HepG2 (cell line): ENCODE measurements around the gene SLC7A10. TPM values are rescaled to one million over a fixed set of nuclear protein-coding genes. Genes with fewer than 3 reads are reported as not detected.

ENCODE experiments used
- ATAC-seq: fragments of 200-7000 bp; cut with Tn5 transposase; 3 replicates; pipeline ENCODE4 v1.9.1; 2020; ENCODE audit warnings: mild to moderate bottlenecking, moderate library complexity
- BruUV-seq: library from RNA; stranded (reverse); fragments of 400-500 nt; replicated peaks from 2 replicates; lab custom pipeline; 2021; lab: Mats Ljungman, UMichigan
- CTCF ChIA-PET: fragments of 300-600 bp; formaldehyde crosslinking; extraction: SDS; loops from one replicate; lab custom pipeline; 2021; ENCODE audit warnings: low total read pairs, inconsistent platforms, low intra/inter-chr PET ratio; lab: Yijun Ruan, JAX
- POLR2A ChIA-PET: fragments of 350-600 bp; sonication (Branson Sonifier 250); formaldehyde crosslinking; loops from one replicate; lab custom pipeline; 2020; ENCODE audit warnings: antibody characterized with exemption, inconsistent platforms; lab: Yijun Ruan, JAX
- DNase-seq: peaks from one replicate; pipeline ENCODE4 v3.0.0-alpha.2; 2015; ENCODE audit warnings: low spot score
- FAIRE-seq: peaks from 3 replicates; lab custom pipeline; 2011; peaks lifted over from hg19 to GRCh38; lab: Jason Lieb, UNC
- H2AFZ ChIP-seq: one replicate; pipeline ENCODE4 v1.6.1; 2011; ENCODE audit warnings: low read length, inconsistent platforms
- H3K27ac ChIP-seq: fragments of 300-600 bp; 3 replicates; pipeline ENCODE4 v1.8.0; 2011; ENCODE audit warnings: mixed run types, mild to moderate bottlenecking, mixed read lengths, low read length, inconsistent platforms; ENCODE audit not compliant: insufficient read depth; ENCODE audit errors: extremely low read length
- H3K27me3 ChIP-seq, 2 experiments: fragments of 200-600 bp in 1 of 2; 2 replicates in 1 of 2; 3 replicates in 1 of 2; pipeline versions ENCODE4 v1.6.0 to v1.8.0; 2011; ENCODE audit warnings: low read length in 2 of 2, mild to moderate bottlenecking in 2 of 2, moderate library complexity in 2 of 2, inconsistent platforms in 1 of 2; ENCODE audit not compliant: insufficient read depth in 2 of 2, control insufficient read depth in 1 of 2
- H3K36me3 ChIP-seq, 2 experiments: fragments of 200-600 bp in 1 of 2; replicated peaks in 1 of 2; 2 replicates in 1 of 2; 3 replicates in 1 of 2; pipeline versions ENCODE4 v1.5.1 to v1.8.0; 2011; ENCODE audit warnings: low read length in 2 of 2, inconsistent platforms in 1 of 2; ENCODE audit not compliant: insufficient read depth in 2 of 2, control insufficient read depth in 1 of 2
- H3K4me1 ChIP-seq: 2 replicates; pipeline ENCODE4 v1.5.1; 2012; ENCODE audit warnings: low read length, inconsistent platforms; ENCODE audit not compliant: insufficient read depth
- H3K4me2 ChIP-seq: 2 replicates; pipeline ENCODE4 v1.6.0; 2011; ENCODE audit warnings: low read depth, low read length, inconsistent platforms
- H3K4me3 ChIP-seq, 3 experiments: fragments of 200-600 bp in 1 of 3; sonication (generic), shearing (Covaris generic) in 1 of 3; replicated peaks in 1 of 3; 2 replicates each; pipeline ENCODE4 v1.5.1; 2011 to 2016; ENCODE audit warnings: low read length in 3 of 3, inconsistent platforms in 2 of 3, low read depth in 2 of 3, mild to moderate bottlenecking in 2 of 3, control low read depth in 1 of 3, mixed read lengths in 1 of 3; ENCODE audit not compliant: insufficient read depth in 1 of 3
- H3K79me2 ChIP-seq: one replicate; pipeline ENCODE4 v1.6.1; 2011; ENCODE audit warnings: low read length, inconsistent platforms; ENCODE audit not compliant: insufficient read depth
- H3K9ac ChIP-seq: 2 replicates; pipeline ENCODE4 v1.6.0; 2011; ENCODE audit warnings: mild to moderate bottlenecking, low read depth, low read length, inconsistent platforms; ENCODE audit not compliant: insufficient read depth
- H3K9me3 ChIP-seq: 2 replicates; pipeline ENCODE4 v1.5.1; 2012; ENCODE audit warnings: mild to moderate bottlenecking, low read length
- H4K20me1 ChIP-seq: 2 replicates; pipeline ENCODE4 v1.6.0; 2011; ENCODE audit warnings: inconsistent platforms, mild to moderate bottlenecking, low read length, moderate library complexity; ENCODE audit not compliant: insufficient read depth
- AGO1 ChIP-seq: fragments of 200-400 bp; formaldehyde crosslinking; IDR thresholded peaks from 2 replicates; pipeline ENCODE4 v1.6.1; 2017; ENCODE audit warnings: mild to moderate bottlenecking, low read depth, low read length, moderate library complexity; ENCODE audit not compliant: poor library complexity, severe bottlenecking
- CENPBD1 ChIP-seq: sonication (generic); formaldehyde crosslinking; IDR thresholded peaks from 2 replicates; pipeline ENCODE4 v1.8.0; 2022; ENCODE audit warnings: missing genetic modification reagents, low read depth, mild to moderate bottlenecking, borderline replicate concordance
- SIN3A ChIP-seq: IDR thresholded peaks from 2 replicates; pipeline ENCODE4 v1.6.1; 2011; ENCODE audit warnings: low read depth, mild to moderate bottlenecking, control low read depth, low read length, borderline replicate concordance
- SNAI1 ChIP-seq: sonication (generic); formaldehyde crosslinking; IDR thresholded peaks from 2 replicates; pipeline ENCODE4 v1.5.0; 2020; ENCODE audit warnings: mild to moderate bottlenecking, missing genetic modification reagents, borderline replicate concordance
- SRSF4 ChIP-seq: fragments of 200-400 bp; formaldehyde crosslinking; IDR thresholded peaks from one replicate; pipeline ENCODE4 v1.6.1; 2018; ENCODE audit warnings: mild to moderate bottlenecking, low read depth, low read length, moderate library complexity; ENCODE audit not compliant: poor library complexity, severe bottlenecking
- TAF15 ChIP-seq: fragments of 200-400 bp; formaldehyde crosslinking; IDR thresholded peaks from one replicate; pipeline ENCODE4 v1.6.1; 2018; ENCODE audit warnings: mild to moderate bottlenecking, low read depth, low read length; ENCODE audit not compliant: poor library complexity, severe bottlenecking
- TSC22D2 ChIP-seq: sonication (generic); formaldehyde crosslinking; IDR thresholded peaks from 2 replicates; pipeline ENCODE4 v1.5.1; 2020; ENCODE audit warnings: missing genetic modification reagents, mild to moderate bottlenecking, borderline replicate concordance
- YEATS4 ChIP-seq: sonication (generic); formaldehyde crosslinking; IDR thresholded peaks from 2 replicates; pipeline ENCODE4 v1.4.0; 2020; ENCODE audit warnings: missing genetic modification reagents, borderline replicate concordance
- ZNF121 ChIP-seq: sonication (generic); formaldehyde crosslinking; IDR thresholded peaks from 2 replicates; pipeline ENCODE4 v1.5.0; 2020; ENCODE audit warnings: mild to moderate bottlenecking, missing genetic modification reagents
- ZNF605 ChIP-seq: sonication (generic); formaldehyde crosslinking; IDR thresholded peaks from 2 replicates; pipeline ENCODE4 v1.8.0; 2022; ENCODE audit warnings: mild to moderate bottlenecking, missing genetic modification reagents
- ZNF687 ChIP-seq: sonication (generic); formaldehyde crosslinking; IDR thresholded peaks from 2 replicates; pipeline ENCODE4 v1.5.1; 2020; ENCODE audit warnings: mild to moderate bottlenecking, missing genetic modification reagents, moderate library complexity
- WGBS: methylation state at CpG from one replicate; pipeline ENCODE4 v1.1.6; 2017; ENCODE audit warnings: low lambda C conversion rate; 5-methylcytosine and 5-hydroxymethylcytosine counted together
- in situ Hi-C: cut with HindIII; loops from 2 replicates; pipeline ENCODE4 v1.10.0; 2017; ENCODE audit warnings: low pct_unique_long_range_greater_than_20kb; ENCODE audit not compliant: extremely low pct_ligation_motif_present
- intact Hi-C: fragments of 100-400 bp; cut with micrococcal nuclease; formaldehyde crosslinking; loops from one replicate; pipeline ENCODE4 v1.10.0; 2022; ENCODE audit not compliant: unreplicated experiment
- polyA plus RNA-seq, 8 experiments: library from polyadenylated mRNA; depleted of rRNA in 3 of 8; stranded (reverse) in 7 of 8; unstranded in 1 of 8; fragments of >200 nt; fragmentation: Illumina TruSeq in 4 of 8; extraction: Trizol in 4 of 8; gene quantifications; 2 replicates each; pipeline versions ENCODE4 v1.2.1 to v1.2.3, GENCODE V29; 2011 to 2016; ENCODE audit warnings: low read depth in 4 of 8, missing spikeins in 1 of 8, mixed read lengths in 1 of 8; ENCODE audit not compliant: insufficient read depth in 1 of 8
- total RNA-seq, 5 experiments: library from RNA; depleted of rRNA; stranded (reverse); fragments of >200 nt; fragmentation: Illumina TruSeq; extraction: Trizol; gene quantifications; 2 replicates each; pipeline ENCODE4 v1.2.3, GENCODE V29; 2016; ENCODE audit warnings: low read depth in 1 of 5

SLC7A10 gene
- total and polyA plus RNA-seq, 2 of the 13 experiments (the other 11 are each of a cell fraction or from before 2014, with no cell fraction given), result 1.1 to 2.2 TPM

- TF ChIP-seq AGO1 (no peak), YEATS4 (CRISPR knock-in tag) (no peak), SIN3A (no peak)
- TF ChIP-seq, all 625 proteins: peak for 0
These were observed 27.3 kb upstream of the SLC7A10 start (continued) for GRCh38 chr19:33252971-33253370.

- H3K79me2 ChIP-seq, result no peaks in the 10 kb centered on the region
- DNase-seq (no peak), FAIRE-seq (no peak), ATAC-seq (no peak)
- peaks cover 67% of the 10 kb centered on the region for H3K4me1 ChIP-seq
- peaks cover 9 to 26% of the 10 kb centered on the region in 2 experiments; a peak in 4 of 5 replicates for H3K27me3 ChIP-seq
- H3K9ac ChIP-seq, result no peak overlapping the region
- in situ Hi-C loops (no loop called here), intact Hi-C loops (no loop called here)
- no peaks in the 10 kb centered on the region; the same call in 1 of the 2 replicates for H3K9me3 ChIP-seq
- H3K4me3 ChIP-seq, result no peak overlapping the region
- TF ChIP-seq ZNF121 (CRISPR knock-in tag) (peak; percentile 33; the same call in 1 of the 2 replicates), TSC22D2 (CRISPR knock-in tag) (no peak)
- H2AFZ ChIP-seq, result no peak overlapping the region
- ChIA-PET CTCF (no interaction called here), POLR2A (no interaction called here)
- no peaks in the 10 kb centered on the region for H3K36me3 ChIP-seq
- WGBS, result 58% methylated on average over 4 of the region's 4 CpGs
- no peak overlapping the region for H3K4me2 ChIP-seq
- H4K20me1 ChIP-seq, result no peaks in the 10 kb centered on the region
- BruUV-seq, result no TSS peak
- no peak overlapping the region for H3K27ac ChIP-seq
These were observed 26.8 kb upstream of the SLC7A10 start for GRCh38 chr19:33252418-33252962.

- ATAC-seq (no peak), DNase-seq (no peak), FAIRE-seq (no peak)
- H3K27me3 ChIP-seq, result peaks cover 9 to 26% of the 10 kb centered on the region in 2 experiments; a peak in 4 of 5 replicates
- POLR2A ChIA-PET, result interaction anchor here (0.6 to 1.5 kb wide), 3 partner anchors 27 to 186 kb away, joined by 3 to 7 read pairs (median 3); no protein-coding TSS in a partner anchor
- no TSS peak for BruUV-seq
- H3K4me3 ChIP-seq, result no peak overlapping the region
- H4K20me1 ChIP-seq, result no peaks in the 10 kb centered on the region
- no peak overlapping the region for H3K27ac ChIP-seq
- H3K9me3 ChIP-seq, result no peaks in the 10 kb centered on the region
- H3K4me1 ChIP-seq, result peaks cover 74% of the 10 kb centered on the region
- intact Hi-C loops (no loop called here), in situ Hi-C loops (no loop called here)
- H3K79me2 ChIP-seq, result no peaks in the 10 kb centered on the region
- no peak overlapping the region for H2AFZ ChIP-seq
- H3K9ac ChIP-seq, result no peak overlapping the region
- WGBS, result 60% methylated on average over 7 of the region's 17 CpGs
- H3K36me3 ChIP-seq, result no peaks in the 10 kb centered on the region
- H3K4me2 ChIP-seq, result no peak overlapping the region
- CTCF ChIA-PET, result no interaction called here
- TF ChIP-seq CENPBD1 (CRISPR knock-in tag) (no peak), SNAI1 (CRISPR knock-in tag) (no peak), SRSF4 (no peak), ZNF605 (CRISPR knock-in tag) (no peak), ZNF687 (CRISPR knock-in tag) (no peak), TAF15 (no peak)
These were observed 26.0 kb upstream of the SLC7A10 start for GRCh38 chr19:33251526-33252090.
